Endometrial microvascular endothelial cells (primary cell): ENCODE results near the gene LMX1B. TPM values are rescaled to one million over a fixed set of nuclear protein-coding genes. Genes with fewer than 3 reads are reported as not detected.
"Not testable (repeated sequence)": the region's sequence is repeated elsewhere in the genome, so short reads cannot be mapped to it uniquely, and the experiment has no call there.

Source experiments
- in situ Hi-C: cut with HindIII; loops from 2 replicates; pipeline ENCODE4 v1.10.0; 2017; ENCODE audit warnings: low sequenced_read_pairs, low pct_unique_long_range_greater_than_20kb; ENCODE audit errors: inconsistent ontology term
- total RNA-seq: library from RNA; depleted of rRNA; stranded (reverse); fragments of >200 nt; gene quantifications from one replicate; pipeline ENCODE4 v1.2.3, GENCODE V29; 2015; ENCODE audit errors: inconsistent ontology term

Gene LMX1B
- total RNA-seq, 1 donor from 2014 or later: not detected

DNA sequence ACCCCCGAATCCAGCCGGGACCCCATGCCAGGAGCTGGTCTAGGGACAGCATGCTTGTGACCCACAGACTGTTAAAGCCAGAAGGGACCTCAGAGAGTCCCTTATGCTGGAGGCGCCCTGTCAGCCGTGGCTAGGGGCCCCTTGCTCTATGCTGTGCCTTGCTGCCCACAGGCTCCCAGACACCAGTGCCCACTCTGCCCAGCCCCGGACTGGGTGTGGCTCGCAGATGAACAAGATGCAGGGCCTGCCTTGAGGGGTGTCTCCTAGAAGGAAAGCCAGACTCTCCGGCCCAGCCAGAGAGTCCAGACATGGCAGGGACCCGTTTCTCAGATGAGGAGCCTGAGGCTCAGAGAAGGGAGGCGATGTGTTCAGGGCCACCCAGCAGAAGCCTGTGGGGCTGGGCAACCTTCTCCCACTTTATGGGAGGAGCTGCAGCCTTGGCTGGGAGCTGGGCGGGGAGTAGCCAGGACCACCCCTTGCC is 85.7 kb downstream of the LMX1B start:
- in situ Hi-C loops: no loop called here

DNA sequence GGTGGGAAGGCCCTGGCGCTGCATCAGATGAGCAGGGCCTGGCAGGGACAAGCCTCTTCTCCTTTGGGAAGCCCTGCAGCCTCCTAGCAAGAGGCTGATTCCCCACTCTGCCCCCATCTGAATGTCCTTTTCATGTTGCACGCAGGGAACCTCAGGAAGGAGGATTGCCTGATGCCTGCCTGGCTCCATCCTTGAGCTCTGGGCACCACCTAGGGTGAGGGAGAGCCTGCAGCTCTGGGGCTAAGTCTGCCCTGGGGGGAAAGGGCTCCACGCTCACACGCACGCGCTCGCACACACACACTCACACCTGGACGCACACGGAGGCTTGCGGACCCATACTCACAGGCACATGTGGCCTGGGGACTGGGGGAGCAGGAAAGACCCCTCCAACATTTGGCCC is 86.6 kb downstream of the LMX1B start:
- in situ Hi-C loops: no loop called here

DNA sequence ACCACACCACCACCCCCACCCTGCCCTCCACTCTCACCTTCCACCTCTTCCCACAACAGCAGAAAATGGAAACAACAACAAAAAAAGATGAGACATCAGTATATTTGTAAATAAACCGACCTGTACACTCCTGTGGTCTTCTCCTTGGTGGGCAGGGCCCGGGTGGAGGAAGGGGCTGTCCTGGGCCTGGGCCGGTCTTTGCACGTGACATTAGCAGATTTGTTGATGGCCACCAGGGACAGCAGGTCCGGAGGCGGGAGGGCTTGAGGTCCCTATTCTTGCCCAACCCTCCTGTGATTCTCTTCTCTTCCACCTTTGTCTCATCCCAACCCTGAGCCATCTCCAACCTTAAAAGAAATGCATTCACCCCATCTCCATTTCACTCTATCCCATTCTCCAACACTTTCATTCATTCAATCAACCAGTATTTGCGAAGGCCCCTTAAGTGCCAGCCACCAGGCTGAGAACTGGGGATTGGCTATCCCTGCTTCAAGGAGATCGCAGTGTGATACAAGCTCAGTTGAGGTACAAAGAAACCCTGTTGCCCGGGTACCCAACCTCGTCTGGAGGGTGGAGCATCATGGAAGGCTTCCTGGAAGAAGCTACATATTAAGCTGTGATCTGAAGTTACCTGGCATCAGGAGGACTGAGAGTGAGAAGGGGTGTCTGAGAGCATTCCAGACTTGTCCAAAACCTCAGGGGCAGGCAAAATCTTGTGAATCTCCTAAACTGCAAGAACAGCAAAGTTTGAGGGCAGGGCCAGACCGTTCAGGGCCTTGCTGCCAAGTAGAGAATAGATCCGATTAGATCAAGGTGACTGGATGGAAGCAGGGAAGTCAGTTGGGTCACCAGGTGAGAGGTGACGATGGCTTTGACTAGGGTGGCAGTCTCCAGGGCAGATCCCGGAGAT is 87.4 kb downstream of the LMX1B start:
- in situ Hi-C loops: no loop called here

DNA sequence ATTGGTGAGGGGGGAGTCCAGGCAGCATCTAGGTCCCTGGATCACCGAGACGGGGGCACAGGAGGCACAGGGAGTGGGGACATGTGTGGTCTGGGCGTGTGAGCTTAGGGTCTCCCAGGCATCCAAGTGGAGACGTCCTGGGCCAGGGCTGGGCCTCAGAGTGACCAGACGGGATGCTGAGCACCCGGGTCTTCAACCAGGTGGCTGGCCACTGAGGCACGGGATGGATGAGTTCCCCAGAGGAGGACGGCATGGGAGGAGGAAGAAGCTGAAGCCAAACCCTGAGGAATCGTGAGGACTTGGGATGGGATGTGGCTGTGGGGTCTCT is 88.0 kb downstream of the LMX1B start:
- in situ Hi-C loops: no loop called here

DNA sequence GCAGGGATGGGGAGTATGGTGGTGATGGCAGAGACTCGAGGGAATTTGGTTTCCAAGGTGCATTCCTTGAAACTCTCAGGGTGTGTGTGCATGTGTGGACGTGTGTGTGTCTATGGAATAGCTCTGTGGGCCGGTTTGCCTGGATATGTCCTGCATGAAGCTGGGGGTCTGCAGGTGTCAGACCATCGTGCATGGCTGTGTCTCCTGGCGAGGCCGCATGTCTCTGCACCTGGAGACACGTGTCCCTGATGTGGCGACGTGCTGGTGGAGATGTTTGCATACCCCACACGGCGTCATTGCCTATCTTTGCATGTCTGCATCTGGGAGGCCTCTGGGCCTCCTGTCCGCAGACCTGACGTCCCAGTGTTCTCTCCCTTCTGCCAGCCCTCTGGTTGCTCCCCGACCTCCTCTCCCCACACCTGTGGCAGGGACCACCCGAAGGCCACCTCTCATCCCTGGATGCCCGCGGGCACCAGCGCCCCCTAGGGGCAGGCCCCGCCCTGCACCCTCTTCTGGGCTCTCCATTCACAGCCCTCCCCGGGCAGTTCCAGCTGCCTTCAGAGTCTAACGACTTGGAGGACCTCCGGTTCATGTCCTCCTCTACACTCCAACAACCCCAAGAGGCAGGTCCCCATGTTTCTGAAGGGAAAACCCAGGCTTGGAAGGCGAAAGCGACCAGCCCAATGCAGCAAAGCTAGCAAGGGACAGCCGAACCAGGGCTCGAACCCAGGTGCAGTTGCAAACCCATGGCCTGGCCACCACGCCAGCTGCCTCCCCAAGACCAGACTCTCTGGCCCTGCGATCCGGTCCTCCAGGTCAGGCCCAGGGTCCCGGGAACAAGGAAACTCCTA is 88.6 kb downstream of the LMX1B start:
- in situ Hi-C loops: no loop called here

DNA sequence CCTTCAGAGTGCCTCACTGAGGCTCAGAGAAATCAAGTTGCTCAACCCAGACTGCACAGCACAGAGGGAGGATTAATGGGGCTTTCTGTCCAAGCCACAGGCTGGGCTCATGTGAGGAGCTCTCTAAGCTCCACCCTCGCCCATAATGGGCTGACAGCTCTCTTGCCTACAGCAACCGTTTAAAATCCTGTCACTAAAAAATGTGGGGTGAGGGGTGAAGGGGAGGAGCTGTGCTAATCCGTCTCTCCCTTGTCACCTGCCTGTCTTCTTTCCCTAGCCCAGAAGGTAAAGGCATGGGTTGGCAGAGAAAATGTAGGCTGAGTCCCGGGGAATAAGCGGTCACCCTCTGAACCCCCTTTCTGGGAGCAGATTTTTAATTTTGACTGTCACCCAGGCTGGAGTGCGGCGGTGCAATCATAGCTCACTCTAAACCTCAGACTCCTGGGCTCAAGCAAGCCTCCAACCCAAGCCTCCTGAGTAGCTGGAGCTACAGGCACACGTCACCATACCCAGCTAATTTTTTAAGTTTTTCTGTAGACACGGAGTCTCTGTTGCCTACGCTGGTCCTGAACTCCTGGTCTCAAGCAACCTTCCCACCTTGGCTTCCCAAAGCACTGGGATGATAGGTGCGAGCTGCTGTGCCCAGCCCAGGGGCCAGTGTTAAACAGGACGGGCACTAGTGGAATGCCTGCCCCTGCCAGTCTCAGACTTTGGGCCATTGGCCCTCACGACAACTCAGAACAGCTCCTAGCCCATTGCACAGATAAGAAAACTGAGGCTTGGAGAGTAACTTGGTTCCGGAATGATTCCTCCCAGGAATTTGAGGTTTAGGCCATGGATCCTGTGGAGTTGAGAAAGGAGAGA is 89.5 kb downstream of the LMX1B start:
- in situ Hi-C loops: no loop called here

DNA sequence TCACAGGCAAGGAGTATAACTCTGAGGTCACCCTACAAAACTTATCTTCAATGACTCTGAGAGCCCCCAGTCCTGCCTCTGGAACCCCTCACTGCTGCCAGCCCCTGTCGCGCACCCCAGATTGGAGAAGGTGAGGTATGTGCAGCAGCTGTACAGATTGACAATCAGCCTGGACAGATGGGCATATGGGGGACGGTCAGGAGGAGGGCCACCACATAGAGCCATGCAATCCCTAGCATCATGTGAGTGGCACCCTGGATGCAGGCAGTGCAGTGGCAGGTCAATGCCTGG is 90.1 kb downstream of the LMX1B start:
- in situ Hi-C loops: no loop called here

DNA sequence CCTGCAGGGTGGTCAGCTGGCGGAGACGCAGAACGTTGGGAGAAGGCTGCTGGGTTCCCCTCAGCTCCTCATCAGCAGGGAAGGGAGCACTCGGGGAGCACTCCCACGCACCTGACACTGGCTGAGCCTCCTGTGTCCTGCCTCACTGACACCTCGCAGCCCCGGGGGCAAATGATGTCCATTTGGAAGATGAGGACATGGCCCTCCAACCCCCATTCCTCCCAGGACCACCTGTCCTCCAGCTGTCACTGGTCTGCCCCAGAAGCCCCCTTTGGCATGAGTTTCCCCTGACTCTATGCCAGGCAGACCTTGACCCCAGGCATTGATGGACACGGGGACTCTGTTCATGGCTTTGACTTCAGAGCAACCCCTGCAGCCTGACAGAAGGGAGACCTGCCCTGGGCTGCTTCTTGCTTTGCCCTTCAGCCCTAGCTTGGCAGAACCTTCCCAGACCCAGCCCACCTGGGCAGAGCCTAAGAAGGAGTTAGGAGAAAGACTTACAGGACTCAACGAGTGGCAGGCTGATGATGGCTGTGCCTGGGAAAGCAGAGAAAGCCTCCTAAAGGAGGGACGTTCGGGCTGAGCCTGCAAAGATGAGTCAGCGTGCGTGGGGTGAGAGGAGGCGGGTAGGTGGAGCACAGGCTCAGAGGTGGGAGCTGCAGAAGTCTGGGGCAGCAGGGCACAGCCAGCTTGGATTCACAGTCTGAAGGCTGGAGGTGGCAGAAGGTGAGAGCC is 90.6 kb downstream of the LMX1B start:
- in situ Hi-C loops: no loop called here

DNA sequence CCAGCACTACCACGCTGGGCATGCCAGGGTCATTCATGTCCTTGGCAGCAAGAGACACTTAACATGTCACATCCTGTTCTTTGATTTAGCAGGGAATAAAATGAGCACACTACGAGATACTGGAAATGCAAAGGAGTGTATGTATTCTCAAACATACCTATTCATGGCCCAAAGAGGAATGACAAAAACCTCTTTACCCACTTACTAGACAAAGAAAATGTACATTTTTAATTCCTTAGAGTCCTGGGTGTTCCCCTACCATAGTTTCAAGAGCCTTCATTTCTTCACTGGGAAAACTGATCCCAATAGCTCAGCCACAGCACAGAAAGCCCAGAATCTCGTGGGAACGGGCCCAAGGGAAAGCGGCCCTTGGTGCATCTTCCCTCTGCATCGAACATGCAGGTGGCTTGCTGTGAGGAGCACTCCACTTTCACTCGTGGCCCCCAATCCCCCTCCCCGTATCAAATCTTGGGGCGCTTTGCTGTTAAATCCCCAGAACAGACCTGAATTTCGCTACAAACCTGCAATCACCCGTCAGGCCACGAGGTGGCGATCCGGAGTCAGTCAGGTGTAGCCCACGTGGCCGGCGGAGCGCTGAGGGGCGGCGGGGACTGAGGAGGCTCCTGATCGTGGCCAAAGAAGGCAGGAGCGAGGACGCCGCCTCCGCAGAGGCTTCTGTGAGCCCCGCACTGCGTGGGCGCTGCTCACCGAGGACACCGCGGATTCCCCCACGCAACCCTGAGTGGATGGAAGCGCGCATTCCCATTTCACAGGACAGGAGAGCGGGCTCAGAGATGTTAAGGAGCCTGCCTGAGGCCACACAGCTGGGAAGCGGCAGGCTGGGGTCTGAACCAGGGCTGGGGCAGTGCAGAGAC is 91.4 kb downstream of the LMX1B start:
- in situ Hi-C loops: no loop called here

DNA sequence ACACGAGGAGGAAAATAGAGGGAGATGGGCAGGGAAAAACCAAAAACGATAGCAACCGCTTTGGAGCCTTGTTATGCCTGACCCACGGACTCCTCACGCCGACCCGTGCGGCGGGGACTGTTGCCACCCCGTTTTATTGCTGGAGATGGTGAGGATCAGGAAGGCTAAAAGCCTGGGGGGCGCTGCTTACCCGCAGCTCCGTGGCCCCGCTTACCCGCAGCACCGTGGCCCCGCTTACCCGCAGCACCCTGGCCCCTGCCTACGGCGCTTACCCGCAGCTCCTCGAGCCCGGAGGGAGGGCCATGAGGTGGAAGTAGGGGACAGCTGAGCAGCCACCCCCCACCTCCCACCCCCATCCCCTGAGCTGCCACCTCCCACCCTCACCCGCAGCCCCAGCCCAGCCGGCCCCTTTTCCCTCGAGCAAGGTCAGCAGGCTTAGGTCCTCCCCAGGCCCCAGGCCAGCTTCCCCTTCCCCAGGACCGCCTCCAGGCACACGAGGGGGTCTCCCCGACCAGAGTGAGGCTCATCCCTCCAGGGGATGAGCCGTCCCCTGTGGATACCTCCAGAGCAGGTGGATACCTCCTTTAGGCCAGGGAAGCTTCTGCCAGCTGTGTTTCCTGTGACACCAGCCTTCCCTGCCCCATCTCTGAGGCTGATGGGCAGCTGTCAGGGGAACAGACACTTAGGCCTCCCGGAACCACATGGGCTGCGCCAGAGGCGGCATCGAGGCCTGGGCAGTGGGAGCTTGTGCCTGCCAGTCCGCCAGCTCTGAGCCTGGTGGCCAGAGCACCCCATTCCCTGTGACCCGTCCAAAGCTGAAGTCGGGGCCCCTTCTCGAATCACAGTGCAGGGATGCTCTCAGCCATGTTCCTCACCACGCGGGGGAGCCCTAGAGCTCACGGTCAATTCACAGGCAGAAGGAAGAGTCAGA is 92.3 kb downstream of the LMX1B start:
- in situ Hi-C loops: no loop called here

DNA sequence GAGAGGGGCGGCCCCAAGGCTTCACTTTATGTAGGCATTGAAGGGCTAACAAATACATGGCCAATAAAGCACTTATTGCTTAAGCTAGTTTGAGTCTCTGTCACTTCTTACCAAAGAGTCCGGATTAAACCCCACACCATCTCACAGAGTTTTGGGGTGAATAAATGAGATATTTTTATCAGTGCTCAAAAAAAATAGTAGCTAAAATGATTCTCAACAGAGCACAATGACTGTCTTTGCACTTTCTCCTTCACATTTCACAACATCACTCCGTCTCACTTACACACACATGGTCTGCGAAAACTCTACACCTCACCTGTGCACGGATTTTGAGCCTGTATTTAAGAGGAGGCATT is 92.9 kb downstream of the LMX1B start:
- in situ Hi-C loops: no loop called here

DNA sequence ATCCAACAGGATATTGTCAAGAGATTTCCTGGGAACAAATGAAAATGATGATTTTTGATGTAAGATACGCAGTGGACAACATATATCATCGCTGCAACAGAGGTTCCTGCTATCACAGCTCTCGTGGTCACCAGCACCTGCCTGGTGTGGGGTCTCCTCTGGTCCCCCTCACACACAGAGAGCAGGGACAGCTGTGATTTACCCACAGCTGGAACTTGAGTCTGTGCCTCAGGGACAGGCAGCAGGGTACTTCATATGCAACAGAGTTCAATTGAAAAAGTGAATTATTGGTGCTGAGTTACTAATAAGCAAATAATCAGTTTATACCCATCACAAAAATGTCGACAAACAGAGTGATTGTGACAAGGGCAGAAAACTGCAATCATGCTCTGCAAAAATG is 93.4 kb downstream of the LMX1B start:
- in situ Hi-C loops: no loop called here

DNA sequence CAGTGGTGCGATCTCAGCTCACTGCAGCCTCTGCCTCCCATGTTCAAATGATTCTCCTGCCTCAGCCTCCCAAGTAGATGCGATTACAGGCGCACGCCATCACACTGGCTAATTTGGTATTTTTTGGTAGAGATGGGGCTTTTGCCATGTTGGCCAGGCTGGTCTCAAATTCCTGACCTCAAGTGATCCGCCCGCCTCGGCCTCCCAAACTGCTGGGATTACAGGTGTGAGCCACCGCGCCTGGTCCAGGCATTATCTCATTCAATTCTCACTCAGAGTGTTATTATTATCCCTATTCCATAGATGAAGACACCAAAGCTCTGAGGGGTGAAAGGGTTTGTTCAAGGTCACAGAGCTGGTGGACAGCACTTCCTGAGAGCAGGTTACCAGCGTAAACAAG is 94.0 kb downstream of the LMX1B start:
- in situ Hi-C loops: not testable (repeated sequence)

DNA sequence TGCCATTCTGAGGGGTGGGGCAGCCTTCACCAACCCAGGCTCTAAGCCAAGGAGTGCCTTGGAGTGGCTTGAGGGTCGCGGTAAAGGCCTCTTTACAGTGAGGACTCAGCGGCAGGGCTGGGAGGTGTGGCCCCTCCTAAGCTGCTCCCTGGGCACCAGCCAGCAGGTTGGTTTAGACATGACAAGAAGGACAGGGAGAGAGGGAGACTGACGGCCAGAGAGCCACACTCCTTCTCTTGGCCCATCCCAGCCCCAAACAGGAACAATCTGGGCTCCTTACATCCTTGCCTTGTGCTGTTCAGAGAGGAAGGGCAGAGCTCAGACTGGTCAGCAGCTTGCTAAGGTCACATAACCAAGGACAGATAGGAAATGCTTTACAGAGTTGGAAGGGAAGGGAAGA is 94.5 kb downstream of the LMX1B start:
- in situ Hi-C loops: no loop called here

DNA sequence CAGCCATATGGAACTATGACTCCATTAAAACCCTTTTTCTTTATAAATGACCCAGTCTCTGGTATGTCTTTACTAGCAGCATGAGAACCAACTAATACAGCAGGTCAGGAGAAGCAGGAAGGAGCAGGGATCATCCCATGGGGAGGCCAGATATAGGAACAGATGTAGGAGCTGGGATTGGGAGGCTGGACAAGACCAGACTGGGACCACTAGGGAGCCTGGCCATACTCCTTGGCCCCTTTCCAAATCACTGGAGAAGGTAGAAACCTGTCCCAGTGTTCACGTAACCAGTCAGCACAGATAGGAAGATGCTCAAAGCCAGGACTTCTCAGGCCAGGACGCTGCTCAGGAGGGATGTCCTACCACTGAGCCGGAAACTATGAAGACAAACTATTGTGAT is 95.5 kb downstream of the LMX1B start:
- in situ Hi-C loops: no loop called here

DNA sequence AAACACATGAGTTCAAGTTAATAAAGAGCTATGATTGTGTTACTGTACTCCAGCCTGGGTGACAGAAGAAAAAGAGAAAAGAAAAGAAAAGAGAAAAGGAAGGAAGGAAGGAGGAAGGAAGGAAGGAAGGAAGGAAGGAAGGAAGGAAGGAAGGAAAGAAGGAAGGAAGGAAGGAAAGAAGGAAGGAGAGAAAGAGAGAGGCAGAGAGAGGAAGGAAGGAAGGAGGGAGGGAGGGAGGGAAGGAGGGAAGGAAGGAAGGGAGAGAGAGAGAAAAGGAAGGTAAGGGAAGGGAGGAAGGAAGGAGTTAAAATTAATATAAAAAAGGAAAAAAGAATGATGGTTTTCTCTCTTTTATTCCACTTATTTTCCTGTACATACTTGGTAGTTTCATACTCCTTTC is 101.7 kb downstream of the LMX1B start:
- in situ Hi-C loops: no loop called here

DNA sequence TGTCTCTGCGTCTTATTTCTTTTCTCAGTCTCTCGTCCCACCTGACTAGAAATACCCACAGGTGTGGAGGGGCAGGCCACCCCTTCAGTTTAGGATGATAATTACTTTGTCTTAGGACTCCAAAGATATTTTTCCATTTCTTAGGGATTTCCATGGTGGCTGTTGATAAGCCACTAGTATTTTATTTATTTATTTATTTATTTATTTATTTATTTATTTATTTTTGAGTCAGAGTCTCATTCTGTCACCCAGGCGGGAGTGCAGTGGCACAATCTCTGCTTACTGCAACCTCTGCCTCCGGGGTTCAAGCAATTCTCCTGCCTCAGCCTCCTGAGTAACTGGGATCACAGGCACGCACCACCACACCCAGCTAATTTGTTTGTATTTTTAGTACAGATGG is 103.7 kb downstream of the LMX1B start:
- in situ Hi-C loops: not testable (repeated sequence)
